Fibroblast of lung (primary cell): ENCODE data around the gene SPDYE8.
"Not testable (repeated sequence)": the region's sequence is repeated elsewhere in the genome, so short reads cannot be mapped to it uniquely, and the experiment has no call there.

ENCODE experiments used
- CTCF ChIP-seq, 2 donors: IDR thresholded peaks in 1 of 2; conservative IDR thresholded peaks in 1 of 2; 1 replicate in 1 of 2; 2 replicates in 1 of 2; pipeline ENCODE4 v1.5.1; 2011 to 2012; ENCODE audit warnings: low read length in 2 of 2, control low read depth in 1 of 2, inconsistent platforms in 1 of 2, low read depth in 1 of 2, mild to moderate bottlenecking in 1 of 2
- EZH2 ChIP-seq: IDR thresholded peaks from 2 replicates; pipeline ENCODE4 v1.5.1; 2012; ENCODE audit warnings: low read length, control low read depth, mild to moderate bottlenecking; ENCODE audit errors: missing control alignments

GRCh38 chr7:73029666-73030065 is at the start of gene SPDYE8:
- TF ChIP-seq CTCF (conservative IDR thresholded peaks at IDR 0.05 in 1 of 2, IDR thresholded peaks at IDR 0.05 in 1 of 2; ENCODE audit: low read depth in 1 of 2, low read length in 2 of 2); EZH2: not testable (repeated sequence)
